GM12878 (cell line): Measurements from ENCODE around the gene ITGA8.

ENCODE experiments used
- CBX5 ChIP-seq: sonication (generic); IDR thresholded peaks from 2 replicates; pipeline ENCODE4 v1.6.1; 2016; ENCODE audit warnings: low read depth, moderate library complexity, mild to moderate bottlenecking, inconsistent platforms
- ZZZ3 ChIP-seq: IDR thresholded peaks from 2 replicates; pipeline ENCODE4 v1.6.1; 2011; ENCODE audit warnings: low read depth; ENCODE audit not compliant: control insufficient read depth, insufficient read length
- TF ChIP-seq, protein P1 (sequence below): IDR thresholded peaks from 2 replicates; pipeline ENCODE4 v1.6.1; 2012; ENCODE audit warnings: low read depth, low read length, improper control_type of control experiment

DNA sequence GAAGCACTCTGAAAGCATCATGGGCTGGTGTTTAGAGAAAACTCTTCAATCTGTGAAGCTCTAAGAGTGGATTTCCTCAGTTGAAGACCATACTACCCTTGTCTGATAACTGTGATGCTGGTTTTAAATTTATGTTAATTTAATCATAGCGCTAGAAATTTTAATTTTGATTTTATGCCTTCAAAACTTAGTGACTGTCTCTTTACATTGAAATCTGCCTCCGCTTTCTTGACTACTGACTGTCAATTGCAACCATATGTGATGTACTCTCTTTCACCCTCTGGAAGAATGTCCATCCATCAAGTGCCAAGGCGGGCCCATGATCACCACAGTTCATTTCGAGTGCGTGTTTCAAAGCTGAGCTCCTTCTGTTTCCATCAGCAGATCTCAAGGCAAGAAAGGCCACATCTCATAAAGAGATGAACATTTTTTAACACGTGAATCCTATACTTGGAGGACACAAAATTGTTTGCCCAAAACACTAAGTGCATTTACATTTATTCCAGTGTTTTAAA, 147.1 kb downstream of the ITGA8 start:
- TF ChIP-seq CBX5: no peak
- no peak for TF ChIP-seq ZZZ3
- TF ChIP-seq, protein P1, sequence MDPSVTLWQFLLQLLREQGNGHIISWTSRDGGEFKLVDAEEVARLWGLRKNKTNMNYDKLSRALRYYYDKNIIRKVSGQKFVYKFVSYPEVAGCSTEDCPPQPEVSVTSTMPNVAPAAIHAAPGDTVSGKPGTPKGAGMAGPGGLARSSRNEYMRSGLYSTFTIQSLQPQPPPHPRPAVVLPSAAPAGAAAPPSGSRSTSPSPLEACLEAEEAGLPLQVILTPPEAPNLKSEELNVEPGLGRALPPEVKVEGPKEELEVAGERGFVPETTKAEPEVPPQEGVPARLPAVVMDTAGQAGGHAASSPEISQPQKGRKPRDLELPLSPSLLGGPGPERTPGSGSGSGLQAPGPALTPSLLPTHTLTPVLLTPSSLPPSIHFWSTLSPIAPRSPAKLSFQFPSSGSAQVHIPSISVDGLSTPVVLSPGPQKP: no peak
